Inflammatory macrophage (primary cell): ENCODE data around the gene NDC80.

Experiments used
- DNase-seq, 2 donors: peaks; one replicate each; pipeline ENCODE4 v3.0.0-alpha.2; 2020 to 2022

Gene NDC80

DNA sequence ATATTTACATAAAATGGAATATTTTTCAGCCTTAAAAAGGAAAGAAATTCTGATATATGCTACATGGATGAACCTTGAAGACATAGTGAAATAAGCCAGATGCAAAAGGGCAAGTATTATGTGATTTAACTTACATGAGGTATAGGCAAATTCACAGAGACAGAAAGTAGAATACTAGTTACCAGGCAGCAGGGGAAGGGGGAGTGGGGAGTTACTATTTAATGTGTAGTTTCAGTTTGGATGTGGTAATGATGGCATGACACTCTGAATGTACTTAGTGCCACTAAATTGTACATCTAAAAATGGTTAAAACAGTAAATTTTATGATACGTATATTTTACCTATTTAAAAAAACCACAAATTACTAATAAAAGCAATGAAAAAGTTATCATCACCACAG, 12.1 kb upstream of the NDC80 start:
- no peak for DNase-seq

DNA sequence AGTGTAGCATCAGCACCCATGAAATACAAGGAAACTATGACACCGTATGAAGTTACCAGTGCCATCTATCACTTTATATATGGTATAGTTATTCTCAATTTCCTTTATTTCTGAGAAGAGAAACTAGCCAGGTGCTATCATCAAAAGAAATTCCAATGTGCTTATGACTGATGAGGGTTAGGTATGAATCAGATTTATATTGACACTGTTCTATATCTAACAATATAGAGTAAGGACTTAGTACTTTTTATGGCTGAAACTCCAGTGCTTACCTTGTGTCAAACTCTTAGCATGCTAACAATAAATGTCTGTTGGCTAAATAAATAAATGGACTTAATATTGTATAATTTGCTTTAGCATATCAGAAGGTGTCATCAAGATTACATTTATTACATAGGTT, 7.0 kb upstream of the NDC80 start:
- no peak for DNase-seq

DNA sequence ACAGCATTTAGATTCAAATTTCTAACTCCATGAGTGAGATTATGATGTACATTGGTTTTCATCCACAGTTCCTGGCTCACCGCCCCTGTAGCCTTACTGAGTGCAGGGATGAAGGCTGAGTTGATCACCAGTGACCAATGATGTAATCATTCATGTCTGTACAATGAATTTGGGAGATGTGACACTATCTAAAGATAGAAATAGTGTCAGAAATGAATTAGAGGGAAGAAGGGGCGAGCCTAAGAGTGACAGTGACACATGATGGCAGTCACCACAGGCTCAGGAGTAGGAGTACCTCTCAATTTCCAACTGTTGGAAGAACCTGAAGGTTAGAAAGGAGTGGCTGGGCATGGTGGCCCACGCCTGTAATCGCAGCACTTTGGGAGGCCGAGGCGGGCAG, 3.2 kb upstream of the NDC80 start:
- DNase-seq: no peak

DNA sequence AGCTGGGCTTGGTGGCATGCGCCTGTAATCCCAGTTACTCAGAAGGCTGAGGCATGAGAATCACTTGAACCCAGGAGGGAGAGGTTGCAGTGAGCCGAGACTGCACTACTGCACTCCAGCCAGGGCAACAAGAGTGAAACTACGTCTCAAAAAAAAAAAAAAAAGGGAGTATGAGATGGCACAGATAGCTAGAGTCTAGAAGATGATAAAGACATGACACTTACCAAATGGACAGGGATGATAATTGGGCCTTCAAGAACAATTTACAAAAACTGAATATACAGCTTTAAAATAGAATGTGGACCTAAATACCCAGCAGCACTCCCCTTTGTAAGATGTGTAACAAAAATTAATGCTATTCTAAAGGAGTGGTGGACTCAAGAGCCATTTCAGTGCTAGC, 2.8 kb upstream of the NDC80 start:
- no peak for DNase-seq

DNA sequence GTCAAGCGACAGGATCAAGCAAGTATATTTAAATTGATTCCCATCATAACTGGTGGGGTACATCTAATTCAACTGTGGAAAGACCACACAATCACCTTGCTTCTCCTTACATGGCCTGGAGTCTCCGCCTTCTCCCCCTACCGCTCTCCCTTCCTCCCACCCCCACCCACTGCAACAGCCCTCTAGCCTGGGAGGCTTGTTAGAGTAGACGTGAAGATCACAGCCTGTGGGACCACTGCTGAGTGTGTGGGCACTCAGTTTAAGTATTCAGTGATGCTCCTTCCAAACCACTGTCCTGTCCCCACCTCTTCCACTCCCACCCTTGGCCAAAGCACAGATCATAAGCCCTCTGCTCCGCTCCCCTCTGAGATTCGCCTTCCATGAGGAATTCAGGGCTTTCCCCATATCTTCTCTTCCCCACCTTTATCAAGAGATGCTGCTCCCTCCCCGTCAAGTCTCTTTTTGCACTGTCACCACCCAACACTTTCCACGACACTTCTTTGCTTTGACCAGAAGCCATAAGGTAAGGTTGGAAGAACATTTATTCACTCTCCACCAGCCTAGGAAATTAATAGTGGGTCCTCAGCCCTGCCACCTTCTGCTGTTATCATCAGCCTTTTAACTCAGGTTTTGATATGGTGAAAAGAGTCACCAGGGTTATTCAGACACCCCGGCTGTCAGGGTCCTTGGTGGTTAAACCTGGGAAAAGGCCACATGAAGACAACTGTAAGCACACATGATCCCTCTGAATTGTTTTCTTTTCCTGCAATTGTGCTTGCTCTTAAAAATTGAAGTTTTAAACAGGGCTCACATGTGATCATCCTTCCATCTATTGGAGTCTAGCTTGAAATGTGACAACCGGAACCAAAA, 1.8 kb upstream of the NDC80 start:
- DNase-seq: no peak

DNA sequence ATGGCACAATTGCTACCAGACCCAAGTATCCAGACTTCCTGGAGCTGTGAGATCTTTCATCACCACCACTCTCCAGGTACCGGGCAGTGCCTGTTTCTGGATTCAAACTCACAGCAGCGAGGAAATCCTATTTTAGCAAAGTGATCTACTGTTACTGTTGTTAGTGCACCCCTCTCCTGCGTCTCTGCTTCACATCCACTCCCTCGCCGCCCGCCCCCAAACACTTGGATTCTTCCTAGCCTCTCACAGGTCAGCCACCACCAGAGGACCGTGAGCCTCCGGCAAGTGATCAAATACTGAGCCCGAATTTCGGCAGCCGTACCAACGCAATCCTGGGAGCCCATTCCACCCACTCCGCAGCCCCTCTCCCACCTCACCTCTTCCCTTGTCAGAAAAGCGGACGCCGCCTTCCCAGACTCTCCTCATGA, 571 bp upstream of the NDC80 start:
- DNase-seq: peak; percentile 50 to 67

DNA sequence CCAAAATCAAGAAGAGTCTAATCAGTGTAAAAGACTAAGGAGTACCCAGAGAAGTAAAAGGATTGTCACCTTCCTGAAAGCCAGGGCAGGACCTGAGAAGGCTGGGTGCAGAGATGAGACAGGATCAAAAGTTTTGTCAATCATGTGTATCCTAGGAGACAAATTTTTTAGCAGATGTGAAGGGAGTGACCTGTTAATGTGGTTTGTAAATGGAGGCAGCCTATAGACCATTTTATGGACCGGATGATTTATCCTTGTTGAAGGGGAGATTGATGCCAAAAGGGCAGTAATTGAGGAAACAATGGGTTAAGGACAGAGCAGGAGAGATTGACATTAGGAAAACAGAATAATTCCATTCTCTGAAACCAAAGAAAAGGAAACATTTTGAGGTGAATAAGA, 813 bp downstream of the NDC80 start:
- DNase-seq: no peak

DNA sequence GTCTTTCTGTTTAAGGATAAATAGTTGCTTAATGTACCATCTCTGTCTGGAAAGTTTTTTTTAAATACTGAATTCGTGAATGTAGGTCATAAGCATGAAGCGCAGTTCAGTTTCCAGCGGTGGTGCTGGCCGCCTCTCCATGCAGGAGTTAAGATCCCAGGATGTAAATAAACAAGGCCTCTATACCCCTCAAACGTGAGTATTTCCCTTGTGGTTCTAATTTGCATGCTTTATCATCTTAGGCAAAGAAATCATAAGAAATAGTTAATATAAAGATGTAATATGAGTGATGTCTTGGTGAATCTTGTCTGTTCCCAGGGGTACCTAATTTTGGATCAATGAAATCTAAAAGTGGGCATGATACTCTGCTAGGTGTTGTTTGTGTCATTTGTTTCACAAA, 1.5 kb downstream of the NDC80 start:
- no peak for DNase-seq

DNA sequence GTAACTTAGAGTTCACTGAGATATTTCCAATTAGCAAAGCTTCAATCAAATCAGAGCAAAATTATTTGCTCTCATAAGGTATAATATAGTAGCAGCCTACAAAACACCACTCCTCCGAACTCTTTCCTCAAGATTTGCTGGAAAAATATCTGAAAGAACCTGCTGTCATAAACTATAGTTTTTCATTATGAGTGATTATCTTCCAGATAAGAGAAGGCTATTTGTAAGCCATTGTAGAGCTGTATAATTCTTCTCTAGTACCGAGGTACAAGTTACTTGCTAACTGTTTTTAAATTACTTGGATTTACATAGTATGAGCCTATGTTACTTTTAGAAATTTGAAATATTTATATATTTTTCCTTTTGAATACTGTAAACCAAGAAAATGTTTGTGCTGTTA, 2.1 kb downstream of the NDC80 start:
- no peak for DNase-seq

DNA sequence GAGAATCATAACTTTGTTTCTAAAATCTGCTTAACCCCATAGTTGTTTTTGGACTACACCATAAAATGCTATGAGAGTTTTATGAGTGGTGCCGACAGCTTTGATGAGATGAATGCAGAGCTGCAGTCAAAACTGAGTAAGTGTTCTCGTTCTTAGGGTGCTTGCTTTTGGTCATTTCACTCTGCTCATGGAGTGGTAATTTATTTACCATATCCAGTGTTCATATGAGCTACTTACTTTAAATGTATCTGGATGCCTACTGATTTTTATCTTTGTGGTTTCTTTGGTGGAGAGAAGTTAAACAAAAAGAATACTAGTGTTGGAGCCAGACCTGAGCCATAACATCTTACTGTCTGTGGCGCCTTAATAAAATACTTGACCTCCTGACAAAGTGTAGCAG, 16.4 kb downstream of the NDC80 start:
- no peak for DNase-seq

DNA sequence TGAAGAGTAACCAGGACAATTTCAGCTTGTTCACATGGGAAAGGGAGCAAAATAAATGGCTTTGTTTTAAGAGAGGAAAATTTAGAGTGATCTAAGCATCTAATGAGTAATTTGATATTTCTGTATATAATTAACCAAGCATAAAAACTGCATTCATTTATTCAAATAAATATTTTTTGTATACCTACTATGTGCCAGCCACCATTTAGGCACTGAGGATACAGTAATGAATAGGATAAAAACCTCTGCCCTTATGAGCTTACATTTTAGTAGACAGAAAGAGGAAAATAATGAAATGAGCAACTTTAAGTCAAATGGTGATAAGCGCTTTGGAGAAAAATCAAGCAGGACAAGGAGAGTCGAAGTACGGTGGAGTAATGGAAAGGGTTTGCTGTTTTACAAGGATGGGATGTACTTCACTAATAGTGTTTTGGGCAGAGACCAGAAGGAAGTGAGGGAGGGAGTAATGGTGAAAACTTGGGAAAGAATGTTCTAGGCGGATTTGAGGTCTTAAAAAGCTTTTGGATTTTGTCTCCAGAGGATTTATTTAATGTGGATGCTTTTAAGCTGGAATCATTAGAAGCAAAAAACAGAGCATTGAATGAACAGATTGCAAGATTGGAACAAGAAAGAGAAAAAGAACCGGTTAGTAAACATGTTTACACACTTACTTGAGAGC, 17.4 kb downstream of the NDC80 start:
- no peak for DNase-seq

DNA sequence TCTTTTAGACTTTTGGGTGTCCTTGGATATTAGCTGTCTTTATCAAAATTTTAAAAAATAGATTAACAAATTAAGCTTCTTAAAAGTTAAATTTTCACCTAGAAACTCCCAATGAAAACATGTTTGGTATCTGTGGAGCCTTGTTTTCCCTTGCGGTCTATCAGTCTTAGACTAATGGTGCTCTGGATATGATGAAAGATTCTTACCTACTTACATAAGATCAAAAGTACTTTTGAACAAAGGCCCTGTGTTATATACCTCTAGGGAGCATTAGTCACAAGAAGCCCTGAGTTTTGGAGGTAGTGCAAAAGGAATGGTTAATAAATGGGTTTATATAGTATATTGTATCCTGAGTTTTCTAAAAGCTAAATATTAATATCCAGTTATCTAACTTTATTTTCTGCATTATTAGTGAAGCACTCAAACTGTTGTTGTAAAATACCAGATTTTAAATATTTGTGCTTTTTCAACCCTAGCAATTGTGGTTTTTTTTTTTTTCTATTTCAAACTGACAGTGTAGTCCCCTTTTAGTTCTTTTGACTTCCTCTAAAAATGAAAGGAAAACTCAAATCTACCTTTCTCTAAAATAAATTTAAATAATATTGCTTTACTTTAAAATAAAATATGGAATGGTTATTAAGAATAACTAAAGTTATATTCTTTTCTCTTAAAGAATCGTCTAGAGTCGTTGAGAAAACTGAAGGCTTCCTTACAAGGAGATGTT, 18.1 kb downstream of the NDC80 start:
- no peak for DNase-seq

DNA sequence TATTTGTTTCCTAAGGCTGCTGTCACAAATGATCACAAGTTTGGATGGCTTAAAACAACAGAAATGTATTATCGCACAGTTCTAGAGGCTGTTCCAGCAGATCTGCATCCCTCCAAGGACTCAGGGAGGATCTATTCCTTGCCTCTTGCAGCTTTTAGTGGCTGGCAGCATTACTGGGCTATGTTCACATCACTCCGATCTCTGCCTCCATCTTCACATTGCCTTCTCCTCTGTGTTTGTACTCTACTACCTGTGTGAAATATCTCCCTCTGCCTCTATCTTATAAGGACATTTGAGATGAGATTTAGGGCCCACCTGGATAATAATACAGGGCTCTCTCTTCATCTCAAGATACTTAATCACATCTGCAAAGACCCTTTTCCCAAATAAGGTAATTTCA, 18.9 kb downstream of the NDC80 start:
- no peak for DNase-seq

DNA sequence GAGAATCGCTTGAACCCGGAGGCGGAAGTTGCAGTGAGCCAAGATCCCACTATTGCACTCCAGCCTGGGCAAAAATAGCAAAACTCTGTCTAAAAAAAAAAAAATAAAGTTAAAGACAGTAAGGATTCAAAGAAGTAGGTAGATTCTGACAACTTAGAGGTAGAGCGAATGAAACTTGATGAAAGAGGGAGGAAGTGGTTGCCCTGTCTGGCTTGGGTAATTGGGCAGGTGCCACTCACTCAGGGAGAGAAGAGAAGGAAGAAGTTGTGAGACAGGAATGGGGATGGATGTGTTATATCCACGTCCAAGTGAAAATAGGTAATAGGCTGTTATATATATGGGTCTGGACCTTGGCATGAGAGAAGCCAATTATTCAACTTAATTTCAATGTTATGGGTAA, 26.3 kb downstream of the NDC80 start:
- DNase-seq: no peak

DNA sequence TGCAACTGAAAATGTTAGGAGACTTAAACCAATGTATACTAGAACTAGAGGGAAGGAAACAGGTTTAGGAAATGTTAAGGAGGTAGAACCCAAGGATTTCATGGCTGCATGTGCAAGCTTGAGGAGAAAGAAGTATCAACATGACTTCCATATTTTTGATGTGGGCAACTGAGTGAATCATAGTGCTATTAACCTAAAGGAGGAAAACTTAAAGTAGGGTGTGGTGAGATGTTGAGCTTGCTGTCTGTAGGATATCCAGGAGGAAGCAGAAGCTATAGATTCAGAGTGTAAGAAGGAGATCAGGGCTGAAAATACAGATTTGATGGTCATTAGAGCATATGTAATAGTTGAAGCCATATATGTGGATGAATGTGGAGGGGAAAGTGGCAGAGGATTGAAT, 31.5 kb downstream of the NDC80 start:
- peak in 1 of 2 donors; percentile 7 for DNase-seq

DNA sequence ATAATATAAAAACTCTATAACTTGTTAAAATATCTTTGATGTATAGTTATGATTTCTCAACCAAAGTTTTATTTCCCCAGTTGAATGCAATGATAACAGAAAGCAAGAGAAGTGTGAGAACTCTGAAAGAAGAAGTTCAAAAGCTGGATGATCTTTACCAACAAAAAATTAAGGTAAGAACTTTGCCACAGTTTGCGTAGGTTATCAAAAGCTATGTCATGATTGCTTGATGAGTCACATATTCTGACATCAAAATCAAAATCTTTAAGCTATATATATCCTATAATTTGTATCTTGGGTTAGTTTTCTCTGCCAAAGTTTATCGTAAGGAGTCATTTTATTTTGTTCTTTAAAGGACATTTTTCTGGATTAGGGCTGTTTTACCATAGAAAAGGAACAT, 35.0 kb downstream of the NDC80 start:
- peak; percentile 3 to 13 for DNase-seq

DNA sequence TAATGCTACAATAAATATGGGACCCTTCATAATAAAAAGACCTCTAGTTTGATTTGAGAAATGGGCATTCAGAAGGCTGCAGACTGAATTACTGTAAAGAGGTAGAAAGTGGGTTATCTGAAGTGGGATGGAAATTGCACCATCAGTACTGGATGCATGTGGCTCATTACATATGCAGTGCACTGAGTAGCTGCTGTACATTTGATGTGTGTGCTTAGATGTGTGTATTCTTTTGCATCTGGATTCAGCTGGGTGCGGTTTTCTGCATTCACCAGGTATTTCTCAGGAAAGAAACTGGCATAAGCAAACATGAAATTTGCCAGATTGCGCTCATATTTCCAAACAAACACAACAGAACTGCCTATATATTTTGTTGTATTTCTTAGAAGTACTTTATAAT, 38.2 kb downstream of the NDC80 start:
- DNase-seq: no peak

DNA sequence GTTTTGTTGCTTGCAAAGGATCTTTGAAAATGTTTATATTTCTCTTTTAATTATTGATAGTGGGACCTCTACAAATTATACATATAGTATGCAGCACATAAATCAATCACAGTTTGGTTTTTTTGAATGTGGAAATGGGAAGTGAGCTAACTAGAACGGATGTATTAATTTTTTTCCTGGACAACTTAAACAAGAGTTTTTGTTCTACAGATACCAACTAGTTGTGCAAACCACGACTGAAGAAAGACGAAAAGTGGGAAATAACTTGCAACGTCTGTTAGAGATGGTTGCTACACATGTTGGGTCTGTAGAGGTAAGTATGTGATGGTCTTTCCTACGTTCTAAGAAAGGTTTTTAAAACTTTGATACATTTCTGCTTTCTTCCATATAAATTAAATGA, 39.2 kb downstream of the NDC80 start:
- peak; percentile 1 to 25 for DNase-seq

DNA sequence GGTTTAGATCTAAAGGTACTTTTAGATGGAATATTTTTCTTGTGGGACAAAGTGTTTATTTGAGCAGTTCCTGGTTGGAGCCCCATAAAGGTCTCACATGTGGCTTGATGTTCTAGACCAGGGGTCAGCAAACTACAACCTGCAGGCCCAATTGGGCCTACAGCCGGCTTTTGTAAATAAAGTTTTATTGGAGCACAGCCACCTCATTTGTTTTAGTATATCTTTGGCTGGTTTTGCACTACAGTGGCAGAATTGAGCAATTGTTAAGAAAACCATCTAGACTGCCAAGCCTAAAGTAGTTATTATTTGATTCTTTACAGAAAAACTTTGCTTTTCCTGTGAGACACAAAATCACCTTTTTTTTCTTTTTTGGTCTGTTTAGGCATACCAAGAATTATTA, 41.6 kb downstream of the NDC80 start:
- DNase-seq: no peak

DNA sequence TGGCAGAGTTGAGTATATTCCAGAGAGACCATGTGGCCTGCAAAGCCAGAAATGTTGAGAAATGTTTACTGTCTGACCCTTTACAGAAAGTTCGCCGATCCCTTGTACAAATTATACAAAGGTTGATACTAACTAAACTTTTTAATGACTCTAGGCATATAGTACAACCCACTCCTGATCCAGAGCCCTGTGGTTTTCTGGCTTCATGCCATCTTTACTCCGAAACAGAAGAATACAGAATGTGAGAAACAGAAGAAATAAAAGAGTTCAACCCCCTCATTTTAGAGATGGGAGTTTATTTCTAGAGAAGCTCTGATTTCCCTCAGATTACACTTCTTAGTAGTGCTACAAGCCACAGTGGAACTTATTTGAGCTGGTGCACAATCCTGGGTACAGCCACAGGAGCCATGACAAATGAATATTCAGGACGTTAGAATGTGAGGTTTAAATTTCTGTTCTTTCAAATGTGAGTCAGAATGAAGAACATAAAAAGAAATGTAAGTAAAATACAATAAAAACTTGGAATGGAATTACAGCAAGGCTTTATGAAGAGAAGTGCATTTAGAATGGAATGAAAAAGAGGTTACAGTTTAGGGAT, 46.1 kb downstream of the NDC80 start:
- DNase-seq: no peak

DNA sequence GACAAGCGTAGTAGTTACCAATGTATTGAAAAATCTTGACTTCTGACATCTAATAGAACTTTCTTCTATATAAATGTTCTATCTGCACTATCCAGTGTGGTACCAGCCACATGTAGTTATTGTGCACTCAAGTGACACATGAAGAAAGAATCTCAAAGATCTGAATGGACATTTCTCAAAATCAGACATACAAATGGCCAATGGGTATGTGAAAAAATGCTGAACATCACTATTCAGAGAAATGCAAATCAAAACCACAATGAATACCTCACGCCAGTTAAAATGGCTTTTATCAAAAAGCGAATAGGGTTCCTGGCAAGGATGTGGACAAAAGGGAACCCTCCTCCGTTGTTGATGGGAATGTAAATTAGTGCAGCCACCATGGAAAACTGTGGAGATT, 46.7 kb downstream of the NDC80 start:
- DNase-seq: no peak

DNA sequence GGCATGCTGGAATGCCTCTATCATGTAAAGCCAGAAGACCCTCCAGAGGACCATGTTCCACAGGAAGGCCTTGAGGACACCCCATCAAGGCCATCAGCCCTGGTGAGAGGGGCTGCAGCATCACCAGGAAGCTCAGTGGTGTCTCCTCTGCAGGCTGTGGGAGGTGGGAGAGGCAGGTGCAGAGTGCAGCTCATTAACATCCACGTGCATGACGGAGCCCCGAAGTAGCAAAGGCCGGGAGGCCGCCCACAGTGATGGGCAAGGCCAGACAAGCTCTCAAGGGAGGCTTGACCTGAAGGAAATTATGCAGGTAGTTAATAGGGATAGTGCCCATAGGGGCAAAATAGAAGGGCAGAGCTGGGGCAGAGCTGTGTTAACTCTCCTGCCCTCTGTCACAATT, 53.9 kb downstream of the NDC80 start:
- no peak for DNase-seq

DNA sequence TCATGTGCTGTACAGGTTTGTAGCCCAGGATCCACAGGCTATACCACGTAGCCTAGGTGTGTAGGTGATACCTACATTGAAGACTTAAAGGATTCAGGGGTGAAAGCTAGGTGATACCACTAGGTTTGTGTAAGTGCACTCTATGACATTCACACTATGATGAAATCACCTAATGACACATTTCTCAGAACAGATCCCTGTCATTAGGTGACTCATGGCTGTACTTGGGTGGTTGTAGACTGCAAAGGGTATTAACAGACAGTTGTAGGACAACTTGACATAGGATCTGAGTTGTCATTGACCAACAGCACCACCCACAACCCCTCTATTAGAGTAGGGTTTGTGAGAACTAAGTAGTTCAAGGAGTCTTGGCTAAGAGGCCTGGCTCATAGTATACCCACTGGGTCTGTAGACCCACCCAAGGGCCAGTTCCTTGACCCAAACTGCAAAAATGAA, 56.5 kb downstream of the NDC80 start:
- DNase-seq: peak; percentile 70 to 75
